ENCODE results near the gene DPCD.

Gene DPCD

GRCh38 chr10:101558671-101559595 lies 29.2 kb upstream of the DPCD start:
- no peak for DNase-seq (ENCODE audit: low read depth, low spot score)
- Histone ChIP-seq H3K9me3 (ENCODE audit: low read depth, low read length) (no peaks in the 10 kb centered on the region), H3K36me3 (ENCODE audit: insufficient read depth, low read length) (no peaks in the 10 kb centered on the region), H3K9ac (ENCODE audit: insufficient read length) (no peak overlapping the region), H3K27ac (no peak overlapping the region), H3K4me3 (no peak overlapping the region)
- no peak for TF ChIP-seq POLR2AphosphoS5 (IDR thresholded peaks at IDR 0.05; ENCODE audit: borderline replicate concordance, low read depth, low read length)
- no peak for TF ChIP-seq EZH2 (IDR thresholded peaks at IDR 0.05)
- no peak for TF ChIP-seq FOXP2 (optimal IDR thresholded peaks at IDR 0.05; ENCODE audit: control extremely low read depth, extremely low read length, insufficient read depth)

GRCh38 chr10:101559596-101560297 lies 28.4 kb upstream of the DPCD start:
- Histone ChIP-seq H3K27ac (no peak overlapping the region), H3K36me3 (ENCODE audit: insufficient read depth, low read length) (no peaks in the 10 kb centered on the region), H3K9me3 (ENCODE audit: low read depth, low read length) (no peaks in the 10 kb centered on the region), H3K9ac (ENCODE audit: insufficient read length) (no peak overlapping the region), H3K4me3 (no peak overlapping the region)
- no peak for TF ChIP-seq EZH2 (IDR thresholded peaks at IDR 0.05)
- no peak for TF ChIP-seq POLR2AphosphoS5 (IDR thresholded peaks at IDR 0.05; ENCODE audit: borderline replicate concordance, low read depth, low read length)
- no peak for TF ChIP-seq FOXP2 (optimal IDR thresholded peaks at IDR 0.05; ENCODE audit: control extremely low read depth, extremely low read length, insufficient read depth)
- DNase-seq (ENCODE audit: low read depth, low spot score): no peak

DNA sequence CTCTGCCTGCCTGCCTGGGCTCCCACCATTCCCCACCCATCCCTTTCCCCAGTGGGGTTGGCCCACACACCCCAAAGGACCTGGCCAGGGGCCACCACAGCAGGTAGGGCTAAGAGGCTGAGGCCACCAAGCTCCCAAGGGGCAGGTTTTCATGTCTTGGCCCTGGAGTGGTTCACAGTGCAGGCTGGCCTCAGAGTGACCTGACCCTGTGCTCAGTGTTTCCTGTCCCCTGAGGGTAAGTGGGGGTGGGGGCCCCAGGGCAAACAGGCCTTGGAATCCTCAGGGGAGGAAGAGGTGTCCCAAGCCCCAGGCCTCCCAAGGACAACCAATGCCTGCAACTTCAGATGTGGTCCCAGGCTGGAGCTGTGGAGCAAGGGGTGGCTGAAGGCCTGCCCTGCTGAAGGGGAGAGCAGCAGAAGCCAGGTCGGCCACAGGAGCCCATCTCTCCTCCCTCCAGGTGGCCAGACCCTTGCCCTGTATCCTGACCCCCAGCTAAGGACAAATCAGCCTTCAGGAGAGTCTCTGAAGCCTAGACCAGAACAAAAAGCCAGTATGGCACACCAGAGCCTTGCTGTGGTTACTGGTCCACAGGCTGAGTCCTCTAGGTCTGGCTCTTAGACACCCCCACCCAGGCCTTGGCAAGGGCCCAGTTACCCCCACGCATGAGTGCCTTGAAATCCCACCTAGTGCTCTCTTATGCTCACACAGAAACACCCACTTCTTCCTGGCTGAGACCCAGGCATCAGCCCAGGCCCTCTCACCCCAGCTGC lies 27.6 kb upstream of the DPCD start:
- H3K4me3 ChIP-seq: no peak overlapping the region
- no peaks in the 10 kb centered on the region for H3K9me3 ChIP-seq (ENCODE audit: low read depth, low read length)
- no peak overlapping the region for H3K27ac ChIP-seq
- TF ChIP-seq FOXP2 (optimal IDR thresholded peaks at IDR 0.05; ENCODE audit: control extremely low read depth, extremely low read length, insufficient read depth) (no peak), POLR2AphosphoS5 (IDR thresholded peaks at IDR 0.05; ENCODE audit: borderline replicate concordance, low read depth, low read length) (no peak), EZH2 (IDR thresholded peaks at IDR 0.05) (no peak)
- H3K36me3 ChIP-seq (ENCODE audit: insufficient read depth, low read length): no peaks in the 10 kb centered on the region
- no peak overlapping the region for H3K9ac ChIP-seq (ENCODE audit: insufficient read length)
- DNase-seq (ENCODE audit: low read depth, low spot score): no peak

DNA sequence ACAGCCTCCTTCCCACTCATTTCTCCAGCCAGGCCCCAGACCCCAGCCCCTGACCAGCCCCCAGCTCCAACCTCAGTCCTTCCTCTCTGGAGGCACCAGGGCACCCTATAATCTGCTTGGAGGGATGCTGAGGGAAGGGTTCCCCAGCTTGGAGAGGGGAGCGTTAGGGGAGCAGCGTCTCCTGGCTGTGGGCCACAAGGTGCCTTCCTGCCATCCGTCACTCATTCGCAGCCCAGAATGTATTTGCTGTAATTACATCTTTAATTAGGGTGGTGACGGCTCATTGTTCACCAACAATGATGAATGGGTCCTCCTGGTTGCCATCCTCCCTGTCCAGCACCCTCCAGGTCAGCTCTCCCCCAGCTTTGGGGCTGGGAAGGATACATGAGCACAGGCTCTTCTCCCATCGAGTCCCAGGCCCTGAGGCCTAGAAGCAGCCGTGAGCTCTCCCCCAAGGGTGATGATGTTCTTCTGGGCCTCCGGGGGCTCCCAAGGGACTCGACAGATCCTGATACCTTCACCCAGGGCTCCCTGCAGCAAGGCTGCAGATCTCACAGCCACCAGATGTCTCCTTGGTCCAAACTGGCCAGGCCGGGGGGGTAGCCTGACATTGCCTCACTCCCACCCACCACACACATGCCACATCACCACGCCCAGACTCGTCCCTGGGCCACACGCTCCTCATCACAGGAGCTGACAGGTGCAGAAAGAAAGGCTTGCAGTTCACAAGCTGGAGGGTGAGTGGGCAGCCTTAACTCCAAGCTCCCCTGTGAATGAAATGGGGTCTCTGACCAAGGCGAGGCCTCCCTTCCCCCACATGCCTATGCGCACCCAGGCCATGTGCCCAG lies 26.8 kb upstream of the DPCD start:
- H3K36me3 ChIP-seq (ENCODE audit: insufficient read depth, low read length): no peaks in the 10 kb centered on the region
- TF ChIP-seq POLR2AphosphoS5 (IDR thresholded peaks at IDR 0.05; ENCODE audit: borderline replicate concordance, low read depth, low read length): no peak
- no peak for TF ChIP-seq FOXP2 (optimal IDR thresholded peaks at IDR 0.05; ENCODE audit: control extremely low read depth, extremely low read length, insufficient read depth)
- no peak overlapping the region for H3K27ac ChIP-seq
- DNase-seq (ENCODE audit: low read depth, low spot score): no peak
- H3K4me3 ChIP-seq: no peak overlapping the region
- H3K9me3 ChIP-seq (ENCODE audit: low read depth, low read length): no peaks in the 10 kb centered on the region
- H3K9ac ChIP-seq (ENCODE audit: insufficient read length): no peak overlapping the region

DNA sequence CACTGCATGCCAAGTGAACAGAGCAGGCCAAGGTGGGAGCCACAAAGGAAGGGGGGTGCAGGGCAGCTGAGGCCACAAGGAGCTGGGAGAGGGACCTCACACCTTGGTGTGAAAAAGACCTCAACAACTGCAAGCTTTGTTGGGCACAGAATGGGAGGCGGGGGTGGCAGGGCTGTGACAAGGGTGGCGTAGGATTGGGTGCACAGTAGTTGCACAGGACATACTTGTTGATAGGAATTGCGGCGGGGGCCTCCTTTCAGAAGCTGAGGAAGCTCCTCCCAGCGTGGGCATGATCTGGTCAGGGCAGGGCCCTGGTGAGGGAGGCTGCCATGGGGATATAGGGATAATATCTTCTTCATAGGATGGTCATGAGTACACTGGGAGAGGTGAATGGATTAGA lies 25.9 kb upstream of the DPCD start:
- TF ChIP-seq EZH2 (IDR thresholded peaks at IDR 0.05) (no peak), FOXP2 (optimal IDR thresholded peaks at IDR 0.05; ENCODE audit: control extremely low read depth, extremely low read length, insufficient read depth) (no peak), POLR2AphosphoS5 (IDR thresholded peaks at IDR 0.05; ENCODE audit: borderline replicate concordance, low read depth, low read length) (no peak)

DNA sequence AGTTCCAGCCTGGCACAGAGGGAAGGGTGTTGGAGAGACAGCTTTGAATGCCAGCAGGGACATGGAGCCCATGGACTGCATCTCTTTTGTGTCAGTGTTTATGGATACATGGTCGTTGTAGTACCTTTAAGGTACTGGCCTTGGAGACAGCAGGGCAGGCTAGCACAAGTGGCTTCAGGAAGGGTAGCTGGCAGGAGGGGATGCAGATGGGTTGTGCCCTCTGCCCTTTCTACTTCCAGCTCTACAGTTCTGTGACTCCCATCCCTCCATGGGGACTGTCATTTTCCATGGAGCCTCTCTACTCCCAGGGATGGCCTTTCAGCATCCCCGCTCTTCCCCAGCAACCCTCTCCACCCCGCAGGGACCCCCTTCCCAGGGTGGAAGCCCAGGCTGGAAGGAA lies 25.1 kb upstream of the DPCD start:
- Histone ChIP-seq H3K27ac (no peak overlapping the region), H3K4me3 (no peak overlapping the region), H3K9me3 (ENCODE audit: low read depth, low read length) (no peaks in the 10 kb centered on the region), H3K9ac (ENCODE audit: insufficient read length) (no peak overlapping the region), H3K36me3 (ENCODE audit: insufficient read depth, low read length) (no peaks in the 10 kb centered on the region)
- no peak for TF ChIP-seq POLR2AphosphoS5 (IDR thresholded peaks at IDR 0.05; ENCODE audit: borderline replicate concordance, low read depth, low read length)
- no peak for TF ChIP-seq EZH2 (IDR thresholded peaks at IDR 0.05)
- no peak for TF ChIP-seq FOXP2 (optimal IDR thresholded peaks at IDR 0.05; ENCODE audit: control extremely low read depth, extremely low read length, insufficient read depth)
- no peak for DNase-seq (ENCODE audit: low read depth, low spot score)

More for the DNA sequence above, 25.9 kb upstream of the DPCD start:
- H3K9ac ChIP-seq (ENCODE audit: insufficient read length): no peak overlapping the region
- no peaks in the 10 kb centered on the region for H3K36me3 ChIP-seq (ENCODE audit: insufficient read depth, low read length)
- no peak overlapping the region for H3K27ac ChIP-seq
- H3K9me3 ChIP-seq (ENCODE audit: low read depth, low read length): no peaks in the 10 kb centered on the region
- H3K4me3 ChIP-seq: no peak overlapping the region
- no peak for DNase-seq (ENCODE audit: low read depth, low spot score)

DNA sequence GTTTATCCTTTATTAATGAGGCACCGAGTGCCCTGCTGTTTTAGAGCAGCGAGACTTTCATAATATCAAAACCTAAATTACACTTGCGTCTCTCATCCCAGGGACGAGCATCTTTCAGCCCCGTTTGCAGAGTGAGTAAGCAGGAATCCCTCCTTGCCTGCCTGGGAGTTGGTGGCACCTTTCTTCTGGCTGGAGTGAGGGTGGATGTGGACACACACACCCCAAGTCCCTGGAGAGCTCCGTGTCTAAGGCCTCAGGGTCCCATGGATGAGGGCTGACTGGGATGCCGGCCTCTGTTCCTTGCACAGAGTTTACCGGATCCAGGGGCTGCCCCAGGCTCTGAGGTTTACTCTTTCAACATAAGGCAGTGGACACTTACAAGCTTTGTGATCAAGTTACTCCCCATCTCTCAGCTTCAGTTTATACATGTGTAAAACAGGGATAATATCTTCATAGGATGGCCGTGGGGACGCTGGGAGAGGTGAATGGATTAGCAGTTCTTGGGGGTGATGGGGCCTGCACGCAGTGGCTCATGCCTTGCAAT lies 24.6 kb upstream of the DPCD start:
- H3K36me3 ChIP-seq (ENCODE audit: insufficient read depth, low read length): no peaks in the 10 kb centered on the region
- TF ChIP-seq POLR2AphosphoS5 (IDR thresholded peaks at IDR 0.05; ENCODE audit: borderline replicate concordance, low read depth, low read length): no peak

More for the DNA sequence above, 24.6 kb upstream of the DPCD start:
- no peak overlapping the region for H3K27ac ChIP-seq
- H3K4me3 ChIP-seq: no peak overlapping the region
- no peak for DNase-seq (ENCODE audit: low read depth, low spot score)
- H3K9me3 ChIP-seq (ENCODE audit: low read depth, low read length): no peaks in the 10 kb centered on the region
- H3K9ac ChIP-seq (ENCODE audit: insufficient read length): no peak overlapping the region

All from SK-N-MC (cell line).